Neutrophil (primary cell): ENCODE data around the gene TBC1D8.

Experiments used
- H3K27ac ChIP-seq: fragments of 200-600 bp; sonication (generic); 2 replicates; pipeline ENCODE4 v1.5.1; 2016; ENCODE audit warnings: mild to moderate bottlenecking, moderate library complexity
- H3K27me3 ChIP-seq: fragments of 200-600 bp; sonication (generic); 2 replicates; pipeline ENCODE4 v1.6.0; 2016; ENCODE audit warnings: mild to moderate bottlenecking
- H3K36me3 ChIP-seq: fragments of 200-600 bp; sonication (generic); 2 replicates; pipeline ENCODE4 v1.5.1; 2017
- H3K4me1 ChIP-seq, 2 experiments: fragments of 200-600 bp in 1 of 2; sonication (generic) in 1 of 2; 1 replicate in 1 of 2; 2 replicates in 1 of 2; pipeline versions ENCODE4 v1.5.1 to v1.6.1; 2013 to 2016; ENCODE audit warnings: low read depth in 1 of 2, low read length in 1 of 2, mild to moderate bottlenecking in 1 of 2, moderate library complexity in 1 of 2; ENCODE audit not compliant: control insufficient read depth in 1 of 2, insufficient read depth in 1 of 2
- H3K4me3 ChIP-seq, 2 experiments: fragments of 200-600 bp in 1 of 2; sonication (generic) in 1 of 2; 1 replicate in 1 of 2; 2 replicates in 1 of 2; pipeline ENCODE4 v1.5.1; 2013 to 2016; ENCODE audit warnings: low read depth in 1 of 2, low read length in 1 of 2, mild to moderate bottlenecking in 1 of 2, moderate library complexity in 1 of 2
- H3K9me3 ChIP-seq: fragments of 200-600 bp; sonication (generic); 2 replicates; pipeline ENCODE4 v1.5.1; 2016
- TF ChIP-seq, protein P1 (sequence below): fragments of 200-600 bp; sonication (generic); IDR thresholded peaks from 2 replicates; pipeline ENCODE4 v1.5.1; 2016; ENCODE audit warnings: antibody characterized with exemption

The TBC1D8 gene

DNA sequence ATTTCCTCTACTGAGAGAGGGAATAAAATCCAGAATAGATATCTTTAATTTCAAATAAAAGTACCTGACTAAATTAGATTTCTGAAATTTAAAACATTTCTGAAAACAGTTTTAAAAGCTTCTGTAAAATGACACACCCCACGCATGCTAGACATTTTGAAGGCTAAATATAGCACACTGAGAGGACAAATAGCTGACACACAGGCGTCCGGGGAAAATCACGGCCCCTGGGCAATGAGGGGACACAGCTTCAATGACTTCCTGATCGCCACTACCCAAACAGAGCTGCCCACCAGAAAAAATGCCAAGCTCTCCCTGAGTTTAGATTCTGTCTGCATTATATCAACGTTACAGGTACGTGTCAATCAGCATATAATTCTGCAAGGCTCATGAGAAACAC is 10.9 kb downstream of the TBC1D8 start:
- no peaks in the 10 kb centered on the region for H3K36me3 ChIP-seq
- no peak overlapping the region for H3K27ac ChIP-seq
- no peak overlapping the region for H3K4me3 ChIP-seq
- H3K4me1 ChIP-seq, result no peaks in the 10 kb centered on the region
- TF ChIP-seq, protein P1, sequence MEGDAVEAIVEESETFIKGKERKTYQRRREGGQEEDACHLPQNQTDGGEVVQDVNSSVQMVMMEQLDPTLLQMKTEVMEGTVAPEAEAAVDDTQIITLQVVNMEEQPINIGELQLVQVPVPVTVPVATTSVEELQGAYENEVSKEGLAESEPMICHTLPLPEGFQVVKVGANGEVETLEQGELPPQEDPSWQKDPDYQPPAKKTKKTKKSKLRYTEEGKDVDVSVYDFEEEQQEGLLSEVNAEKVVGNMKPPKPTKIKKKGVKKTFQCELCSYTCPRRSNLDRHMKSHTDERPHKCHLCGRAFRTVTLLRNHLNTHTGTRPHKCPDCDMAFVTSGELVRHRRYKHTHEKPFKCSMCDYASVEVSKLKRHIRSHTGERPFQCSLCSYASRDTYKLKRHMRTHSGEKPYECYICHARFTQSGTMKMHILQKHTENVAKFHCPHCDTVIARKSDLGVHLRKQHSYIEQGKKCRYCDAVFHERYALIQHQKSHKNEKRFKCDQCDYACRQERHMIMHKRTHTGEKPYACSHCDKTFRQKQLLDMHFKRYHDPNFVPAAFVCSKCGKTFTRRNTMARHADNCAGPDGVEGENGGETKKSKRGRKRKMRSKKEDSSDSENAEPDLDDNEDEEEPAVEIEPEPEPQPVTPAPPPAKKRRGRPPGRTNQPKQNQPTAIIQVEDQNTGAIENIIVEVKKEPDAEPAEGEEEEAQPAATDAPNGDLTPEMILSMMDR, result no peak
- H3K27me3 ChIP-seq, result peaks cover 4% of the 10 kb centered on the region
- no peaks in the 10 kb centered on the region for H3K9me3 ChIP-seq

DNA sequence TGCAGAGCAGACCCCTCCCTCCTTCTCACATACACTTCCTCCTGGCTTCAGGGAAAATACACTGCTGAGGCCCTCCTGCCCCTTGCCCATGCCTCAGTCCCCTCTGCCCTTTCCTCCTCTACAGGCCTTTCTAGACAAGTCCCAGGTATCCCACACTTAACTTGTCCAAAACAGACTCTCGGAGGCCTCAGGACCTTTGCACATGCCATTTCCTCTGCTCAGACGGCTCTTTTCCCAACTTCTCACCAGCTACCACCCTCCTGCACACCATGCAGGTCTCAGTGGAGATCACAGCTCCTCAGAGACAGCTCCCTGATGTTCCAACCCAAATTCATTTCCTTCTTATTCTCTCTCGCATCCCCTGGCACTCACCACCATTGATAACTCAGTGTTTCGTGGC is 11.7 kb downstream of the TBC1D8 start:
- Histone ChIP-seq H3K27ac (no peak overlapping the region), H3K4me3 (no peak overlapping the region), H3K27me3 (no peaks in the 10 kb centered on the region), H3K36me3 (no peaks in the 10 kb centered on the region), H3K9me3 (no peaks in the 10 kb centered on the region), H3K4me1 (no peaks in the 10 kb centered on the region)
- TF ChIP-seq, protein P1, result no peak

DNA sequence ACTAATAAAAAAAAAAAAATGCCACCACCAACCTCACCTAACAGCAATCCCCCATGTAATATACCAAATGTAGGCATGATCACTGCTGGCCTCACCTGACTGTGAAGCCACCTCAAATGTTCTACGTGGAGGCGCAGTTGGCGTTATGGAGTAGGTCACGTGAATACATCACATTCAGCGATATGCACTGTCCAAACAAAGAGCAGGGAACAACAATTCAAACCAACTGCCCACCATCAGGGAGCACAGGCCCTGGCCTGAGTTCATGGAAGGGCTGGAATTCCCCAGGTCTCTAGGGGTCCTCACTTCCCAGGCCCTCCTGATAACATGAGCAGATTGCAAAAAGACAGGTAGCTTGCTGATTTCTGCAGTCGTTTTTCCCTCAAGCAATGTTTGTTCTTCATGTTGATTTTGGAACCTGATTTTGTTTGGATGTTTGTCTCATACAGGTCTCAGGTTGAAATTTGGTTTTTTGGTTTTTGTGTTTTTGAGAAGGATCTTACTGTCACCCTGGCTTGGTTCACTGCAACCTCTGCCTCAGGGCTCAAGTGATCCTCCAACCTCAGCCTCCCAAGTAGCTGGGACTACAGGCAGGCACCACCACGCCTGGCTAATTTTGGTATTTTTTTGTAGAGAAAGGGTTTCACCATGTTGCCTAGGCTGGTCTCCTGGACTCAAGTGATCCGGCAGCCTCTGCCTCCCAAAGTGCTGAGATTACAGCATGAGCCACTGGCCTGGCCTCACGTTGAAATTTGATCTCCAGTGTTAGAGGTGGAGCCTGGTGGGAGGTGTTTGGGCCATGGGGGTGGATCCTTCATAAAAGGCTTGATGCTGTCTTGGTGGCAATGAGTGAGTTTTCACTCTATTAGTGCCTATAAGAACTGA is 15.5 kb downstream of the TBC1D8 start:
- no peaks in the 10 kb centered on the region for H3K36me3 ChIP-seq
- no peaks in the 10 kb centered on the region for H3K27me3 ChIP-seq
- no peaks in the 10 kb centered on the region for H3K4me1 ChIP-seq
- no peak overlapping the region for H3K27ac ChIP-seq
- H3K4me3 ChIP-seq, result no peak overlapping the region
- no peaks in the 10 kb centered on the region for H3K9me3 ChIP-seq
- TF ChIP-seq, protein P1, result no peak

DNA sequence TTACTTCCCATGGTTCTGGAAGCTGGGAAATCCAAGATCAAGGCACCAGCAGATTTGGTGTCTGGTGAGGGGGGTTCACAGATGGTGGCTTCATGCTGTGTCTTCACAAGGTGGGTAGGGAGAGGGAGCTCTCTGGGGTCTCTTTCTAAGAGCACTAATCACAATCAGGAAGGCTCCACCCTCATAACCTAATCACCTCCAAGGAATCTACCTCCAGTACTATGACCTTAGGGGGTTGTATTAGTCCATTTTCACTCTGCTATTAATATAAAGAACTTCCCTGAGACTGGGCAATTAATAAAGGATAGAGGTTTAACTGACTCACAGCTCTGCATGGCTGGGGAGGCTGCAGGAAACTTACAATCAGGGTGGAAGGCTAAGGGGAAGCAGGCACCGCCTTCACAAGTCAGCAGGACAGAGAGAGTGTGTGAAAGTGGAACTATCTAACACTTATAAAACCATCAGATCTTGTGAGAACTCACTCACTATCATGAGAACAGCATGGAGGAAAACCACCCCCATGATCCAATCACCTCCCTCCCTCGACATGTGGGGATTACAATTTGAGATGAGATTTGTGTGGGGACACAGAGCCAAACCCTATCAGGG is 17.6 kb downstream of the TBC1D8 start:
- H3K27ac ChIP-seq, result no peak overlapping the region
- H3K9me3 ChIP-seq, result no peaks in the 10 kb centered on the region
- peaks cover 0 to under 1% of the 10 kb centered on the region in 2 experiments for H3K4me1 ChIP-seq
- TF ChIP-seq, protein P1, result no peak
- H3K4me3 ChIP-seq, result no peak overlapping the region
- H3K36me3 ChIP-seq, result no peaks in the 10 kb centered on the region
- no peaks in the 10 kb centered on the region for H3K27me3 ChIP-seq

DNA sequence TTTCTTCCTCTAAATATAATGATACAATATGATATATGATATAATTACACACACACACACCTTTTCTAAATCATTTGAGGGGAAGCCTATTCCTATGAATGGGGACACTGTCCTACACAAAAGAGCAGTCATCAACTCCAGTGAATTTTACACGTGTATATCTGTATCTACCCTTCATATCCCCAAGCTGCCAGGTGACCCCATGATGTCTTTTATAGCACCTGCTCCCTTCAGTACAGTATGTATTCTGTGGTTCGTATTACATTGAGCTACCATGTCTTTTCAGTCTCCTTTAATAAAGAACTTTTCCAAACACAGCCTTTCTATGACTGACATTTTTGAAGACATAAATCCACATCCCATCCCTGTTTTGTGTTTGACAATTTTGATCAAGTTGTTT is 19.0 kb downstream of the TBC1D8 start:
- no peaks in the 10 kb centered on the region for H3K9me3 ChIP-seq
- TF ChIP-seq, protein P1, result no peak
- H3K36me3 ChIP-seq, result no peaks in the 10 kb centered on the region
- H3K4me1 ChIP-seq, result peaks cover 0 to 13% of the 10 kb centered on the region in 2 experiments
- no peak overlapping the region for H3K27ac ChIP-seq
- H3K4me3 ChIP-seq, result no peak overlapping the region
- H3K27me3 ChIP-seq, result peaks cover 4% of the 10 kb centered on the region
